ENCODE data around the gene ATRIP.

DNA sequence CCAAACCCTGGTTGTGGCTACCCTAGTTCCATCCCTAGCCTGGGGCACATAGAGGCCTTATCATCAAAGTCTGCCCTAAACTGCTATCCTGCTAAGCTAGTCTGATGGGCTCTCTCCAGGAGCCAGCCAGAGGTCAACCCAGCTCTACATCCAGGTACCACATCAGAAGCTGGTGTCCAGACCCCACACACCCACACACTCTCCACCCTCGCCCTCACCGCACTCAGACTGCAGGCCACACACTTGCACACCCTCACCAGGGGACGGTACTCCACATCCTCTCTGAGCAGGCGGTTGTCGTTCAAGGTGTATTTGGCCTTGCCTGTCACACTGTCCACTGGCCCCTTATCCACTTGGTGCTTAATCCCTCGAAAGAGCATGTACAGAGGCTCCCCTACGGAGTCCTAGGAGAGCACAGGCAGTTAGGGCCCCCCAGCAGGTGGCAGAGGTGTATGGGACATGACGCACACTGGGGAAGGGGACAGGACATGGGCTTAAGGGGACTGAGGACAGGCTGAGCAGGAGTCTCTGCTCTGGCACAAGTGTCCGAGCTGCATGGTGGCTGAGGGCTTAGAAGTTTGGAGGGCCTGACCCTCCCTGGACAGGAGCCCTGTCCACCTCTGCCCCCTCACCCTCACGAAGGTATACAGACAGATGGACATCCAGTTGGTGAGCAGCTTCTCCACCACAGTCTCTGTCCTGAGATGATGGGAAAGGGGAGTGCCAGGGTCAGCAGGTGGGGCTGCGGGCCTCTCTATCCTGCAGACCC is 34.7 kb upstream of the ATRIP start:
- TF ChIP-seq, protein P1, sequence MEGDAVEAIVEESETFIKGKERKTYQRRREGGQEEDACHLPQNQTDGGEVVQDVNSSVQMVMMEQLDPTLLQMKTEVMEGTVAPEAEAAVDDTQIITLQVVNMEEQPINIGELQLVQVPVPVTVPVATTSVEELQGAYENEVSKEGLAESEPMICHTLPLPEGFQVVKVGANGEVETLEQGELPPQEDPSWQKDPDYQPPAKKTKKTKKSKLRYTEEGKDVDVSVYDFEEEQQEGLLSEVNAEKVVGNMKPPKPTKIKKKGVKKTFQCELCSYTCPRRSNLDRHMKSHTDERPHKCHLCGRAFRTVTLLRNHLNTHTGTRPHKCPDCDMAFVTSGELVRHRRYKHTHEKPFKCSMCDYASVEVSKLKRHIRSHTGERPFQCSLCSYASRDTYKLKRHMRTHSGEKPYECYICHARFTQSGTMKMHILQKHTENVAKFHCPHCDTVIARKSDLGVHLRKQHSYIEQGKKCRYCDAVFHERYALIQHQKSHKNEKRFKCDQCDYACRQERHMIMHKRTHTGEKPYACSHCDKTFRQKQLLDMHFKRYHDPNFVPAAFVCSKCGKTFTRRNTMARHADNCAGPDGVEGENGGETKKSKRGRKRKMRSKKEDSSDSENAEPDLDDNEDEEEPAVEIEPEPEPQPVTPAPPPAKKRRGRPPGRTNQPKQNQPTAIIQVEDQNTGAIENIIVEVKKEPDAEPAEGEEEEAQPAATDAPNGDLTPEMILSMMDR (conservative IDR thresholded peaks at IDR 0.05; ENCODE audit: low read length) = no peak
- no peak for TF ChIP-seq EZH2phosphoT487 (IDR thresholded peaks at IDR 0.05; ENCODE audit: borderline replicate concordance, low read depth, low read length)

All from OCI-LY7 (cell line).